HEK293 (cell line): ENCODE measurements around the gene UBE2D4.
"Not testable (repeated sequence)": the region's sequence is repeated elsewhere in the genome, so short reads cannot be mapped to it uniquely, and the experiment has no call there.

Experiments
- CTCF ChIA-PET: fragments of 350-600 bp; formaldehyde crosslinking; extraction: SDS; loops from one replicate; lab custom pipeline; 2021; ENCODE audit warnings: antibody characterized with exemption; lab: Yijun Ruan, JAX
- POLR2A ChIA-PET: fragments of 300-600 bp; formaldehyde crosslinking; extraction: SDS; loops from one replicate; lab custom pipeline; 2020; ENCODE audit warnings: antibody characterized with exemption, inconsistent platforms; lab: Yijun Ruan, JAX
- H3K27ac ChIP-seq: fragments of 200-500 bp; sonication (Bioruptor generic); 2 replicates; pipeline ENCODE4 v1.5.1; 2014; ENCODE audit warnings: low read depth, low read length, control low read depth, inconsistent platforms; ENCODE audit errors: extremely low read depth
- H3K36me3 ChIP-seq, 2 experiments: fragments of 200-500 bp in 1 of 2; sonication (Bioruptor generic) in 1 of 2; 1 replicate in 1 of 2; 2 replicates in 1 of 2; pipeline ENCODE4 v1.5.1; 2014 to 2017; ENCODE audit warnings: inconsistent platforms in 2 of 2, low read length in 2 of 2; ENCODE audit not compliant: control insufficient read depth in 2 of 2, insufficient read depth in 1 of 2
- H3K4me1 ChIP-seq: fragments of 200-500 bp; sonication (Bioruptor generic); 2 replicates; pipeline ENCODE4 v1.5.1; 2014; ENCODE audit warnings: mild to moderate bottlenecking, low read length, inconsistent platforms; ENCODE audit not compliant: control insufficient read depth, insufficient read depth
- H3K4me3 ChIP-seq: 2 replicates; pipeline ENCODE4 v1.5.1; 2011; ENCODE audit warnings: low read depth, mild to moderate bottlenecking, control low read depth, low read length, moderate library complexity
- H3K9me3 ChIP-seq: fragments of 200-500 bp; sonication (Bioruptor generic); 2 replicates; pipeline ENCODE4 v1.5.1; 2014; ENCODE audit warnings: low read depth, low read length, inconsistent platforms; ENCODE audit not compliant: control insufficient read depth, insufficient read depth
- EGR2 ChIP-seq: fragments of 450-650 bp; formaldehyde crosslinking; IDR thresholded peaks from 2 replicates; pipeline ENCODE4 v1.5.1; 2016; ENCODE audit warnings: low read depth, missing biosample characterization, missing genetic modification characterization
- ZBTB8A ChIP-seq: fragments of 450-650 bp; formaldehyde crosslinking; IDR thresholded peaks from 2 replicates; pipeline ENCODE4 v1.5.1; 2016; ENCODE audit warnings: missing biosample characterization, missing genetic modification characterization
- ZNF138 ChIP-seq: fragments of 450-650 bp; formaldehyde crosslinking; IDR thresholded peaks from 2 replicates; pipeline ENCODE4 v1.5.1; 2016; ENCODE audit warnings: missing biosample characterization, missing genetic modification characterization, borderline replicate concordance
- ZNF140 ChIP-seq: fragments of 450-650 bp; formaldehyde crosslinking; IDR thresholded peaks from 2 replicates; pipeline ENCODE4 v1.5.1; 2016; ENCODE audit warnings: missing biosample characterization, missing genetic modification characterization
- ZNF394 ChIP-seq: fragments of 450-650 bp; formaldehyde crosslinking; IDR thresholded peaks from 2 replicates; pipeline ENCODE4 v1.5.1; 2016; ENCODE audit warnings: missing biosample characterization, missing genetic modification characterization, mild to moderate bottlenecking, moderate library complexity, borderline replicate concordance
- ZNF426 ChIP-seq: fragments of 450-650 bp; formaldehyde crosslinking; IDR thresholded peaks from 2 replicates; pipeline ENCODE4 v1.5.1; 2017; ENCODE audit warnings: missing biosample characterization, missing genetic modification characterization, mild to moderate bottlenecking, inconsistent platforms, moderate library complexity
- ZNF555 ChIP-seq: fragments of 450-650 bp; formaldehyde crosslinking; conservative IDR thresholded peaks from 2 replicates; pipeline ENCODE4 v1.5.1; 2017; ENCODE audit warnings: missing biosample characterization, mild to moderate bottlenecking, missing genetic modification characterization, inconsistent platforms
- ZNF623 ChIP-seq: fragments of 450-650 bp; formaldehyde crosslinking; IDR thresholded peaks from 2 replicates; pipeline ENCODE4 v1.5.1; 2016; ENCODE audit warnings: missing biosample characterization, missing genetic modification characterization
- TF ChIP-seq, protein P1 (sequence below): fragments of 450-650 bp; formaldehyde crosslinking; conservative IDR thresholded peaks from 2 replicates; pipeline ENCODE4 v1.5.1; 2016; ENCODE audit warnings: low read depth, missing biosample characterization, missing genetic modification characterization
- TF ChIP-seq, protein P2 (sequence below): fragments of 450-650 bp; formaldehyde crosslinking; conservative IDR thresholded peaks from 2 replicates; pipeline ENCODE4 v1.5.1; 2016; ENCODE audit warnings: low read depth, missing biosample characterization, missing genetic modification characterization

The UBE2D4 gene

GRCh38 chr7:43960933-43961332, 34.7 kb downstream of the UBE2D4 start (continued):
- TF ChIP-seq EGR2 (tag by site-specific recombination) = no peak
- TF ChIP-seq, all 188 proteins: peak for 0

- POLR2A ChIA-PET = not testable (repeated sequence)
Measured at GRCh38 chr7:43966392-43966791, 40.2 kb downstream of the UBE2D4 start.

GRCh38 chr7:43968172-43969040, 42.2 kb downstream of the UBE2D4 start:
- POLR2A ChIA-PET, H3K9me3 ChIP-seq, H3K27ac ChIP-seq, CTCF ChIA-PET, H3K4me1 ChIP-seq, H3K36me3 ChIP-seq, H3K4me3 ChIP-seq: not testable (repeated sequence)

More at GRCh38 chr7:43966392-43966791, 40.2 kb downstream of the UBE2D4 start:
- H3K27ac ChIP-seq, H3K36me3 ChIP-seq, H3K4me3 ChIP-seq, H3K4me1 ChIP-seq, CTCF ChIA-PET, H3K9me3 ChIP-seq: not testable (repeated sequence)

GRCh38 chr7:43969586-43969985, 43.4 kb downstream of the UBE2D4 start:
- H3K36me3 ChIP-seq, POLR2A ChIA-PET, CTCF ChIA-PET, H3K9me3 ChIP-seq, H3K4me3 ChIP-seq, H3K4me1 ChIP-seq, H3K27ac ChIP-seq: not testable (repeated sequence)

- H3K4me1 ChIP-seq, H3K36me3 ChIP-seq, POLR2A ChIA-PET, CTCF ChIA-PET, H3K4me3 ChIP-seq, H3K9me3 ChIP-seq, H3K27ac ChIP-seq: not testable (repeated sequence)
Measured at GRCh38 chr7:43970698-43971097, 44.5 kb downstream of the UBE2D4 start.

DNA sequence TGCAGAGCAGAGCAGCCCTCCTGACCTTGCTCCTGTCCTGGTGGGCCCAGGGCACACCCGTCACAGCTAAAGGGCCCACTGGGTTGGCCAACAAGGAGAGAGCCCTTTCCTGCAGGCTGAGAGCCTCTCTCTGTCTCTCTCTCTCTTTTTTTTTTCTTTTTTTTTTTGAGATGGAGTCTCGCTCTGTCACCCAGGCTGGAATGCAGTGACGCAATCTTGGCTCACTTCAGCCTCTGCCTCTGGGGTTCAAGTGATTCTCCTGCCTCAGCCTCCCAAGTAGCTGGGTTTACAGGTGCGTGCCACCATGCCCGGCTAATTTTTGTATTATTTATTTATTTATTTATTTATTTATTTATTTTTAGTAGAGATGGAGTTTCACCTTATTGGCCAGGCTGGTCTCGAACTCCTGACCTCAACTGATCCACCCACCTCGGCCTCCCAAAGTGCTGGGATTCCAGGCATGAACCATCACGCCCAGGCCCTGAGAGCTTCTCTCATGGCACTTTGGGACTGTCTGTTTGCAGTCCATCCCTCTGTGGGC, 47.9 kb downstream of the UBE2D4 start:
- H3K9me3 ChIP-seq, POLR2A ChIA-PET: not testable (repeated sequence)
- TF ChIP-seq ZNF426 (tag by site-specific recombination) (peak; percentile 28), ZNF555 (tag by site-specific recombination) (peak; percentile 20; the same call in 1 of the 2 replicates), ZNF394 (peak; percentile 60; the same call in 1 of the 2 replicates), ZNF623 (tag by site-specific recombination) (peak; percentile 33; the same call in 1 of the 2 replicates), ZBTB8A (tag by site-specific recombination) (0 out of 2 replicates have a peak, but pooled peaks have one; percentile 17), ZNF140 (tag by site-specific recombination) (peak; percentile 35; the same call in 1 of the 2 replicates), ZNF138 (tag by site-specific recombination) (0 out of 2 replicates have a peak, but pooled peaks have one; percentile 42)
- TF ChIP-seq, protein P1, sequence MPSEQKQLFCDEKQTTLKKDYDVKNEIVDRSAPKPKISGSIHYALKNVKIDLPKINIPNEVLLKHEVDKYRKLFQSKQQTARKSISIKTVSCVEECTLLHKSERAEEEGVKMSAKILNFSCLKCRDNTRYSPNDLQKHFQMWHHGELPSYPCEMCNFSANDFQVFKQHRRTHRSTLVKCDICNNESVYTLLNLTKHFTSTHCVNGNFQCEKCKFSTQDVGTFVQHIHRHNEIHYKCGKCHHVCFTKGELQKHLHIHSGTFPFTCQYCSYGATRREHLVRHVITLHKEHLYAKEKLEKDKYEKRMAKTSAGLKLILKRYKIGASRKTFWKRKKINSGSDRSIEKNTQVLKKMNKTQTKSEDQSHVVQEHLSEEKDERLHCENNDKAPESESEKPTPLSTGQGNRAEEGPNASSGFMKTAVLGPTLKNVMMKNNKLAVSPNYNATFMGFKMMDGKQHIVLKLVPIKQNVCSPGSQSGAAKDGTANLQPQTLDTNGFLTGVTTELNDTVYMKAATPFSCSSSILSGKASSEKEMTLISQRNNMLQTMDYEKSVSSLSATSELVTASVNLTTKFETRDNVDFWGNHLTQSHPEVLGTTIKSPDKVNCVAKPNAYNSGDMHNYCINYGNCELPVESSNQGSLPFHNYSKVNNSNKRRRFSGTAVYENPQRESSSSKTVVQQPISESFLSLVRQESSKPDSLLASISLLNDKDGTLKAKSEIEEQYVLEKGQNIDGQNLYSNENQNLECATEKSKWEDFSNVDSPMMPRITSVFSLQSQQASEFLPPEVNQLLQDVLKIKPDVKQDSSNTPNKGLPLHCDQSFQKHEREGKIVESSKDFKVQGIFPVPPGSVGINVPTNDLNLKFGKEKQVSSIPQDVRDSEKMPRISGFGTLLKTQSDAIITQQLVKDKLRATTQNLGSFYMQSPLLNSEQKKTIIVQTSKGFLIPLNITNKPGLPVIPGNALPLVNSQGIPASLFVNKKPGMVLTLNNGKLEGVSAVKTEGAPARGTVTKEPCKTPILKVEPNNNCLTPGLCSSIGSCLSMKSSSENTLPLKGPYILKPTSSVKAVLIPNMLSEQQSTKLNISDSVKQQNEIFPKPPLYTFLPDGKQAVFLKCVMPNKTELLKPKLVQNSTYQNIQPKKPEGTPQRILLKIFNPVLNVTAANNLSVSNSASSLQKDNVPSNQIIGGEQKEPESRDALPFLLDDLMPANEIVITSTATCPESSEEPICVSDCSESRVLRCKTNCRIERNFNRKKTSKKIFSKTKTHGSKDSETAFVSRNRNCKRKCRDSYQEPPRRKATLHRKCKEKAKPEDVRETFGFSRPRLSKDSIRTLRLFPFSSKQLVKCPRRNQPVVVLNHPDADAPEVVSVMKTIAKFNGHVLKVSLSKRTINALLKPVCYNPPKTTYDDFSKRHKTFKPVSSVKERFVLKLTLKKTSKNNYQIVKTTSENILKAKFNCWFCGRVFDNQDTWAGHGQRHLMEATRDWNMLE (tag by site-specific recombination) = peak; percentile 59
- TF ChIP-seq, protein P2, sequence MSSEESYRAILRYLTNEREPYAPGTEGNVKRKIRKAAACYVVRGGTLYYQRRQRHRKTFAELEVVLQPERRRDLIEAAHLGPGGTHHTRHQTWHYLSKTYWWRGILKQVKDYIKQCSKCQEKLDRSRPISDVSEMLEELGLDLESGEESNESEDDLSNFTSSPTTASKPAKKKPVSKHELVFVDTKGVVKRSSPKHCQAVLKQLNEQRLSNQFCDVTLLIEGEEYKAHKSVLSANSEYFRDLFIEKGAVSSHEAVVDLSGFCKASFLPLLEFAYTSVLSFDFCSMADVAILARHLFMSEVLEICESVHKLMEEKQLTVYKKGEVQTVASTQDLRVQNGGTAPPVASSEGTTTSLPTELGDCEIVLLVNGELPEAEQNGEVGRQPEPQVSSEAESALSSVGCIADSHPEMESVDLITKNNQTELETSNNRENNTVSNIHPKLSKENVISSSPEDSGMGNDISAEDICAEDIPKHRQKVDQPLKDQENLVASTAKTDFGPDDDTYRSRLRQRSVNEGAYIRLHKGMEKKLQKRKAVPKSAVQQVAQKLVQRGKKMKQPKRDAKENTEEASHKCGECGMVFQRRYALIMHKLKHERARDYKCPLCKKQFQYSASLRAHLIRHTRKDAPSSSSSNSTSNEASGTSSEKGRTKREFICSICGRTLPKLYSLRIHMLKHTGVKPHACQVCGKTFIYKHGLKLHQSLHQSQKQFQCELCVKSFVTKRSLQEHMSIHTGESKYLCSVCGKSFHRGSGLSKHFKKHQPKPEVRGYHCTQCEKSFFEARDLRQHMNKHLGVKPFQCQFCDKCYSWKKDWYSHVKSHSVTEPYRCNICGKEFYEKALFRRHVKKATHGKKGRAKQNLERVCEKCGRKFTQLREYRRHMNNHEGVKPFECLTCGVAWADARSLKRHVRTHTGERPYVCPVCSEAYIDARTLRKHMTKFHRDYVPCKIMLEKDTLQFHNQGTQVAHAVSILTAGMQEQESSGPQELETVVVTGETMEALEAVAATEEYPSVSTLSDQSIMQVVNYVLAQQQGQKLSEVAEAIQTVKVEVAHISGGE (tag by site-specific recombination) = 0 out of 2 replicates have a peak, but pooled peaks have one; percentile 28

More for the DNA sequence above, 47.9 kb downstream of the UBE2D4 start:
- H3K4me3 ChIP-seq, H3K27ac ChIP-seq, H3K36me3 ChIP-seq, CTCF ChIA-PET, H3K4me1 ChIP-seq: not testable (repeated sequence)
